Activated CD8-positive, alpha-beta memory T cell treated with anti-CD3 and anti-CD28 coated beads, Interleukin-2, amount 50 U/mL, for 24 hours (primary cell): ENCODE measurements around the gene HHIP.

ENCODE experiments used
- DNase-seq: peaks from one replicate; pipeline ENCODE4 v3.0.0-alpha.2; 2020; ENCODE audit errors: extremely low read depth

HHIP gene

GRCh38 chr4:144645631-144646522 is at the start of gene HHIP:
HHIP (plus strand) TSS chr4:144646156; CDS start chr4:144646676, 520 bp downstream.
- DNase-seq, result no peak

- DNase-seq, result no peak
Observed at GRCh38 chr4:144597171-144597570, 48.8 kb upstream of the HHIP start.

GRCh38 chr4:144599621-144600020 is 46.3 kb upstream of the HHIP start:
- DNase-seq, result no peak

- DNase-seq, result no peak
Observed at GRCh38 chr4:144611850-144612249, 34.1 kb upstream of the HHIP start.

- no peak for DNase-seq
Observed at GRCh38 chr4:144614850-144615585, 30.9 kb upstream of the HHIP start.

GRCh38 chr4:144621681-144622080 is 24.3 kb upstream of the HHIP start:
- DNase-seq, result no peak

- DNase-seq, result no peak
Observed at GRCh38 chr4:144627663-144628076, 18.3 kb upstream of the HHIP start.

- DNase-seq, result no peak
Observed at GRCh38 chr4:144633215-144633614, 12.7 kb upstream of the HHIP start.

GRCh38 chr4:144634978-144635747 is 10.8 kb upstream of the HHIP start:
- no peak for DNase-seq

GRCh38 chr4:144644368-144645101 is 1.4 kb upstream of the HHIP start:
- DNase-seq, result no peak

GRCh38 chr4:144645102-144645630 is 790 bp upstream of the HHIP start:
- no peak for DNase-seq

GRCh38 chr4:144646523-144647094 is 653 bp downstream of the HHIP start:
- DNase-seq, result no peak

- no peak for DNase-seq
Observed at GRCh38 chr4:144647095-144647561, 1.2 kb downstream of the HHIP start.

GRCh38 chr4:144647590-144647989 is 1.6 kb downstream of the HHIP start:
- no peak for DNase-seq

- DNase-seq, result no peak
Observed at GRCh38 chr4:144648042-144648441, 2.1 kb downstream of the HHIP start.

- no peak for DNase-seq
Observed at GRCh38 chr4:144649646-144650045, 3.7 kb downstream of the HHIP start.

GRCh38 chr4:144650311-144651005 is 4.5 kb downstream of the HHIP start:
- DNase-seq, result no peak

GRCh38 chr4:144653781-144654545 is 8.0 kb downstream of the HHIP start:
- DNase-seq, result no peak

- no peak for DNase-seq
Observed at GRCh38 chr4:144655491-144655890, 9.5 kb downstream of the HHIP start.
